K562 (cell line): ENCODE results near the gene KRT222. TPM values are rescaled to one million over a fixed set of nuclear protein-coding genes. Genes with fewer than 3 reads are reported as not detected.

Experiments
- ATAC-seq: fragments of 200-7000 bp; cut with Tn5 transposase; 3 replicates; pipeline ENCODE4 v1.9.1; 2020; ENCODE audit warnings: moderate library complexity
- BruUV-seq: library from RNA; stranded (reverse); fragments of 400-500 nt; replicated peaks from 2 replicates; lab custom pipeline; 2021; lab: Mats Ljungman, UMichigan
- CTCF ChIA-PET: fragments of 300-600 bp; formaldehyde crosslinking; extraction: SDS; loops from one replicate; lab custom pipeline; 2021; ENCODE audit warnings: low intra/inter-chr PET ratio; lab: Yijun Ruan, JAX
- POLR2A ChIA-PET: fragments of 300-600, 350-650 bp; sonication (Branson Sonifier 250); formaldehyde crosslinking; extraction: SDS; loops from one replicate; lab custom pipeline; 2021; ENCODE audit warnings: antibody characterized with exemption, inconsistent platforms; lab: Yijun Ruan, JAX
- DNase-seq, 4 experiments: peaks; one replicate each; pipeline versions ENCODE4 v3.0.0 to v3.0.0-alpha.2; 2011 to 2018; ENCODE audit warnings: low spot score in 3 of 4, mixed read lengths in 3 of 4; ENCODE audit errors: extremely low read depth in 1 of 4
- FAIRE-seq: peaks from 2 replicates; lab custom pipeline; 2011; peaks lifted over from hg19 to GRCh38; lab: Jason Lieb, UNC
- H2AFZ ChIP-seq: 2 replicates; pipeline ENCODE4 v1.6.0; 2011; ENCODE audit warnings: low read depth, low read length, control low read depth, inconsistent platforms
- H3K27ac ChIP-seq: fragments of 200-600 bp; 3 replicates; pipeline ENCODE4 v1.8.0; 2011; ENCODE audit warnings: low read depth, mild to moderate bottlenecking, control low read depth, inconsistent platforms, low read length, moderate library complexity, mixed read lengths; ENCODE audit errors: extremely low read depth
- H3K27me3 ChIP-seq, 2 experiments: fragments of 300-600 bp in 1 of 2; 2 replicates in 1 of 2; 3 replicates in 1 of 2; pipeline versions ENCODE4 v1.6.0 to v1.8.0; 2011; ENCODE audit warnings: inconsistent platforms in 2 of 2, low read length in 2 of 2, mild to moderate bottlenecking in 1 of 2, mixed read lengths in 1 of 2, moderate library complexity in 1 of 2; ENCODE audit not compliant: control insufficient read depth in 2 of 2, insufficient read depth in 2 of 2
- H3K36me3 ChIP-seq: fragments of 300-600 bp; 3 replicates; pipeline ENCODE4 v1.8.0; 2011; ENCODE audit warnings: mild to moderate bottlenecking, low read length, inconsistent platforms; ENCODE audit not compliant: control insufficient read depth, insufficient read depth
- H3K4me1 ChIP-seq, 2 experiments: fragments of 200-600 bp in 1 of 2; replicated peaks in 1 of 2; 2 replicates in 1 of 2; 3 replicates in 1 of 2; pipeline versions ENCODE4 v1.5.1 to v1.8.0; 2011; ENCODE audit warnings: inconsistent platforms in 2 of 2, low read length in 2 of 2, mild to moderate bottlenecking in 1 of 2, mixed read lengths in 1 of 2, moderate library complexity in 1 of 2; ENCODE audit not compliant: control insufficient read depth in 2 of 2, insufficient read depth in 2 of 2
- H3K4me2 ChIP-seq: 2 replicates; pipeline ENCODE4 v1.6.1; 2011; ENCODE audit warnings: low read length, control low read depth, inconsistent platforms, mixed read lengths; ENCODE audit not compliant: insufficient read depth
- H3K4me3 ChIP-seq: fragments of 200-600 bp; sonication (generic), shearing (Covaris generic); 2 replicates; pipeline ENCODE4 v1.5.1; 2016; ENCODE audit warnings: control low read depth, inconsistent platforms
- H3K79me2 ChIP-seq: fragments of 200-600 bp; 3 replicates; pipeline ENCODE4 v1.8.0; 2011; ENCODE audit warnings: low read length, inconsistent platforms; ENCODE audit not compliant: control insufficient read depth, insufficient read depth
- H3K9ac ChIP-seq, 2 experiments: 2 replicates each; pipeline versions ENCODE4 v1.6.0 to v1.6.1; 2011; ENCODE audit warnings: low read depth in 2 of 2, low read length in 2 of 2, control low read depth in 1 of 2, inconsistent platforms in 1 of 2, mild to moderate bottlenecking in 1 of 2, mixed read lengths in 1 of 2; ENCODE audit not compliant: insufficient read depth in 1 of 2
- H3K9me1 ChIP-seq: one replicate; pipeline ENCODE4 v1.6.0; 2011; ENCODE audit warnings: inconsistent platforms, mild to moderate bottlenecking, low read length, moderate library complexity; ENCODE audit not compliant: control insufficient read depth, insufficient read depth
- H3K9me3 ChIP-seq: replicated peaks from 2 replicates; pipeline ENCODE4 v1.5.1; 2011; ENCODE audit warnings: low read depth, low read length, inconsistent platforms; ENCODE audit not compliant: control insufficient read depth, insufficient read depth
- H4K20me1 ChIP-seq: replicated peaks from 2 replicates; pipeline ENCODE4 v1.6.1; 2011; ENCODE audit warnings: low read length, inconsistent platforms, mixed read lengths; ENCODE audit not compliant: control insufficient read depth, insufficient read depth
- BCLAF1 ChIP-seq, 2 experiments: fragments of 450-650 bp in 1 of 2; IDR thresholded peaks; 2 replicates each; pipeline ENCODE4 v1.6.1; 2011 to 2017; ENCODE audit warnings: low read depth in 2 of 2, antibody characterized with exemption in 1 of 2, borderline replicate concordance in 1 of 2, low read length in 1 of 2, mild to moderate bottlenecking in 1 of 2, mixed read lengths in 1 of 2; ENCODE audit not compliant: control insufficient read depth in 1 of 2
- CBFA2T3 ChIP-seq: fragments of 450-650 bp; IDR thresholded peaks from 2 replicates; pipeline ENCODE4 v1.6.1; 2017
- CGGBP1 ChIP-seq: fragments of 250-450 bp; sonication (Bioruptor Pico); IDR thresholded peaks from 2 replicates; pipeline ENCODE4 v1.9.0; 2021; ENCODE audit warnings: mild to moderate bottlenecking
- E2F1 ChIP-seq: sonication (generic); formaldehyde crosslinking; IDR thresholded peaks from 2 replicates; pipeline ENCODE4 v1.8.1; 2023; ENCODE audit warnings: mild to moderate bottlenecking, missing genetic modification reagents, moderate library complexity
- NEUROD1 ChIP-seq: fragments of 150-350 bp; IDR thresholded peaks from 2 replicates; pipeline ENCODE4 v1.6.1; 2014; ENCODE audit warnings: borderline replicate concordance, low read length, low read depth; ENCODE audit not compliant: partially characterized antibody
- ZNF41 ChIP-seq: fragments of 250-450 bp; sonication (Bioruptor Pico); conservative IDR thresholded peaks from 2 replicates; pipeline ENCODE4 v1.4.0; 2020; ENCODE audit warnings: mild to moderate bottlenecking
- WGBS: fragments of 100-300 bp; shearing (Covaris generic); methylation state at CpG from one replicate; pipeline ENCODE4 v1.1.6; 2016; ENCODE audit warnings: low coverage, mixed read lengths; ENCODE audit not compliant: insufficient coverage; ENCODE audit errors: missing lambda C conversion rate; 5-methylcytosine and 5-hydroxymethylcytosine counted together
- in situ Hi-C: fragments of 300-500 bp; cut with MboI; formaldehyde crosslinking; loops from 4 replicates; pipeline ENCODE4 v1.15.0; 2018; ENCODE audit warnings: inconsistent platforms, mixed read lengths
- intact Hi-C: fragments of 100-400 bp; cut with micrococcal nuclease; formaldehyde crosslinking; loops from 2 replicates; pipeline ENCODE4 v1.14.2; 2022
- polyA plus RNA-seq, 8 experiments: library from polyadenylated mRNA; depleted of rRNA in 4 of 8; stranded (reverse) in 5 of 8; unstranded in 3 of 8; fragments of >200 nt; fragmentation: Nextera tagmentation in 2 of 8; fragmentation: Illumina TruSeq in 1 of 8; extraction: Ambion mirVana in 2 of 8; extraction: Trizol in 1 of 8; gene quantifications; 2 replicates each; pipeline versions ENCODE4 v1.2.1 to v1.2.3, GENCODE V29; 2011 to 2014; ENCODE audit warnings: inconsistent platforms in 1 of 8, missing spikeins in 1 of 8
- total RNA-seq, 7 experiments: library from RNA; depleted of rRNA in 6 of 7; stranded (reverse); fragments of >200 nt in 6 of 7; fragmentation: Illumina TruSeq in 2 of 7; extraction: Trizol in 2 of 7; gene quantifications; 2 replicates each; pipeline versions ENCODE4 v1.2.1 to v1.2.3, GENCODE V29; 2011 to 2021; ENCODE audit warnings: low replicate concordance in 1 of 7
- TF ChIP-seq, protein P1 (sequence below): fragments of 250-450 bp; sonication (Bioruptor Pico); IDR thresholded peaks from 2 replicates; pipeline ENCODE4 v1.8.0; 2021; ENCODE audit warnings: moderate library complexity, mild to moderate bottlenecking, inconsistent platforms

Gene KRT222
- total and polyA plus RNA-seq, 9 of the 15 experiments (the other 6 are each of a cell fraction or from before 2014, with no cell fraction given), result 0.03 to 0.11 (median 0.05) TPM; not detected in 5

DNA sequence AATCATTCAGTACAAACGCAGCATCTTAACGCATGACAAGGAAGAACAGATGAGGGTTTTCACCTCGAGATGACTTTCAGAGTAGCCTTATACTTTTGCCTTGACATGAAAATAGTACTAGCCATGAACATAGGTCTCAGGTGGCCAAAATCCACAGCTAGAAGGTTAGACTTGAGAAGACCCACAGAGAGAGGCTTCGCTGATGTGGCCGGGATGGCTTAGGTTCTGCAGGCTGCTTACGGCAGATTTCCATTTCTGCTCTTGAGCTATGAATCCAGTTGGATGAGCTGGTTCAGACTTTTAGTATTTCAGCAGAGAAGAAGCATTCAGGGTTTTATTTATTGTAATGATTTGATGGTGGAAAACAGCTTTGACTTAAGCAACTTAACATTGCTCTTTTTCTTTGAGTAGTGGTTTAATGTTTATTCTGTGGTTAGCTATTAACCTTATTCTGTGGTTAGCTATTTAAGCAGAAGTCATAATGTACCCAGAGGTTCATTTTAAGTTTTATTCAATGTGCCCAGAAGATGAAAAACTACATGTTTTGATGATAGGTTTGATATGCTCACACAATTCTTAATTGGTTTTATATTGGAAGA, 31.0 kb upstream of the KRT222 start:
- ATAC-seq, result no peak
- DNase-seq, result no peak
- H3K9me1 ChIP-seq, result no peaks in the 10 kb centered on the region
- TF ChIP-seq CBFA2T3 (no peak), ZNF41 (CRISPR knock-in tag) (no peak), E2F1 (CRISPR knock-in tag) (no peak), NEUROD1 (no peak), CGGBP1 (CRISPR knock-in tag) (no peak), BCLAF1 (IDR thresholded peaks at IDR 0.05; ENCODE audit: borderline replicate concordance in 1 of 2, control insufficient read depth in 1 of 2, low read depth in 2 of 2, low read length in 1 of 2) (no peak)
- TF ChIP-seq, protein P1, sequence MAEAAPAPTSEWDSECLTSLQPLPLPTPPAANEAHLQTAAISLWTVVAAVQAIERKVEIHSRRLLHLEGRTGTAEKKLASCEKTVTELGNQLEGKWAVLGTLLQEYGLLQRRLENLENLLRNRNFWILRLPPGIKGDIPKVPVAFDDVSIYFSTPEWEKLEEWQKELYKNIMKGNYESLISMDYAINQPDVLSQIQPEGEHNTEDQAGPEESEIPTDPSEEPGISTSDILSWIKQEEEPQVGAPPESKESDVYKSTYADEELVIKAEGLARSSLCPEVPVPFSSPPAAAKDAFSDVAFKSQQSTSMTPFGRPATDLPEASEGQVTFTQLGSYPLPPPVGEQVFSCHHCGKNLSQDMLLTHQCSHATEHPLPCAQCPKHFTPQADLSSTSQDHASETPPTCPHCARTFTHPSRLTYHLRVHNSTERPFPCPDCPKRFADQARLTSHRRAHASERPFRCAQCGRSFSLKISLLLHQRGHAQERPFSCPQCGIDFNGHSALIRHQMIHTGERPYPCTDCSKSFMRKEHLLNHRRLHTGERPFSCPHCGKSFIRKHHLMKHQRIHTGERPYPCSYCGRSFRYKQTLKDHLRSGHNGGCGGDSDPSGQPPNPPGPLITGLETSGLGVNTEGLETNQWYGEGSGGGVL (CRISPR knock-in tag), result no peak
- TF ChIP-seq, all 486 proteins: peak for 0
- no peaks in the 10 kb centered on the region for H3K9me3 ChIP-seq
- H3K9ac ChIP-seq, result no peak overlapping the region
- no TSS peak for BruUV-seq
- no peak for FAIRE-seq
- H3K79me2 ChIP-seq, result no peaks in the 10 kb centered on the region
- no peak overlapping the region for H3K4me2 ChIP-seq
- H2AFZ ChIP-seq, result no peak overlapping the region
- 6% methylated on average over 6 of the region's 6 CpGs for WGBS
- no peak overlapping the region for H3K4me3 ChIP-seq
- peaks cover 36 to 38% of the 10 kb centered on the region in 2 experiments for H3K27me3 ChIP-seq
- ChIA-PET CTCF (no interaction called here), POLR2A (interaction anchor here (0.7 to 2.1 kb wide), 3 partner anchors 15 to 26 kb away, joined by 3 to 7 read pairs (median 5); no protein-coding TSS in a partner anchor)
- H4K20me1 ChIP-seq, result no peaks in the 10 kb centered on the region
- no peaks in the 10 kb centered on the region for H3K36me3 ChIP-seq
- in situ Hi-C loops, result no loop called here
- intact Hi-C loops, result no loop called here
- no peak overlapping the region for H3K27ac ChIP-seq
- H3K4me1 ChIP-seq, result no peaks in the 10 kb centered on the region
